GM19099 (cell line): Measurements from ENCODE around the gene CDC42BPB.

Source experiments
- POLR2A ChIP-seq: IDR thresholded peaks from 3 replicates; pipeline ENCODE4 v1.6.1; 2011; ENCODE audit warnings: low read depth; ENCODE audit not compliant: insufficient read length; ENCODE audit errors: extremely low read depth

The CDC42BPB gene

DNA sequence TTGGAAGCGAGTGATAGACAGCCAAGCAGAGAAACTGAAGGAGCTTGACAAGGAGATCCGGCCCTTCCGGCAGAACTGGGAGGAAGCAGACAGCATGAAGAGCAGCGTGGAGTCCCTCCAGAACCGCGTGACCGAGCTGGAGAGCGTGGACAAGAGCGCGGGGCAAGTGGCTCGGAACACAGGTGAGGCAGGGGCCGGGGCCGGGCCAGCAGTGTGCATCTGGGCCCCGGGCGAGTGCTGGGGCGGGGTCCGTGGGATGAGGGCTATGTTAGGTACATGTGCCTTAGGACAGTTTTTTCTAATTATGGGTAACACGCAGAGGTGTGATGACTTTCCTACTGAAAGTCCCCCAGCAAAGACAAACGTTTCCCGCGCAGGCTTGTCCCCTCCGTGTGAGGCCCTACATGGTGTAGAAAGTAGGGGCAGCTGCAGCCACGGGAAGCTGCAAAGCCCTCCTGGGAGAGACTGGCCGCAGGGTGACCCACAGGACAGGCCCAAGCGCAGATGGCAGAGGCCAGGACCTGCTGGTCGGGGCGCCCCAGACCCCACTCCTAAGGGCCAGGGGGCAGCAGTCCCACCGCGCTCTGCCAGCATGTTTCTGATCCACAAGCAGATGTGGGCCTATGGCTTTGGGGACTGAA lies 154.0 kb downstream of the CDC42BPB start:
- TF ChIP-seq POLR2A = no peak

DNA sequence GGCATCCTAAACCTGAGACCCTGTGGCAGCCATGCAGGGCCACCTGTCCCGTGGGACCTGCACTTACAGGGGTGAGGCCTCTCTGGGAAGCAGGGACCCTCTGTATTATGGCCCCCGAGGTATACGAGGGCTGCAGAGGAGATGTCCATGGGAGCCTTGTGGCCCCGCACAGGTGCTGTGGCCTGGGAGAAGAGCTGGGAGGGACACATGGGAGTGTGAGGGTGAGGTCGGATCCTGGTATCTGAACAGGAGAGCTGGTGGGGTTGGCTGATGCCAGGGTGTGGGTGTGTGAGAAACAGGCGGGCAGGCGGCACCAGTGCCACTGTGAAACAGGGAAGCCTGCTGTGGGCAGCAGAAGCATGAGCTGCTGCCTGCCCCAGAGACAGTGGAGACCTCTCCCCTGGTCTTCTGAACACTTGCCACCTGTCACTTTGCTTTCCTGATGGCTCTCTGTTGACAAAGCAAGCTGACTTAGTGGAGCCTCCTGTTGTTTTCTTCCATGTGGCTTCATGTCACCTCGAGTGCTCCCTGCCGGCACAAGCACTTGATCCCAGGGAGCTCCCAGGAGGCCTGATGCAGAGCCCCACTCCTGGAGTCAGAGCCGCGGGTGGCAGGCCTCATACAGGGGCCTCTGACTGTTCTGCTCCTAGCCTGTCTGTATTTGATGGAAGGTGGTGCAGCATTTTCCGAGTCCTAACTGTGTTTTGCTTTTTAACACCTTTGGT lies 154.7 kb downstream of the CDC42BPB start:
- no peak for TF ChIP-seq POLR2A

GRCh38 chr14:102902086-102902485 lies 155.3 kb downstream of the CDC42BPB start:
- TF ChIP-seq POLR2A = no peak

DNA sequence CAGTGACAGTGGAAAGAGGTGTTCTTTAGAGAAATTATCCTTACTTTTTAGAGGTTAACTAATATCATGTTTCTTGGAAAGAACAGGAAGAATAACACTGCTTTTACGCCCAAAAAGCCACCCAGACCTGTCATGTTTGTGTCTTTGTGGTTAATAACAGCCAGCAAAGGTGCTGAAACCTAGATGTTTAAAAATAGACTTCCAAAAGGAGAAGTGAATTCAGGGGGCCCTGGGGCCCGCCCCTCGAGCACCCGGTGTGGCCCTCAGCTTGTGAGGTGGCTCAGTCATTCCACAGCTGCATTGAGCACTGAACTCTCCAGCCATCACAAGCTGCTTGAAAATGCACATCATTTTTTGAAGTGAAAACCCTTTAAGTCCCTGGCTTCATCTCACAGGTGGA lies 155.7 kb downstream of the CDC42BPB start:
- peak; percentile 64 for TF ChIP-seq POLR2A

GRCh38 chr14:102900631-102901571 lies 156.4 kb downstream of the CDC42BPB start:
- no peak for TF ChIP-seq POLR2A

DNA sequence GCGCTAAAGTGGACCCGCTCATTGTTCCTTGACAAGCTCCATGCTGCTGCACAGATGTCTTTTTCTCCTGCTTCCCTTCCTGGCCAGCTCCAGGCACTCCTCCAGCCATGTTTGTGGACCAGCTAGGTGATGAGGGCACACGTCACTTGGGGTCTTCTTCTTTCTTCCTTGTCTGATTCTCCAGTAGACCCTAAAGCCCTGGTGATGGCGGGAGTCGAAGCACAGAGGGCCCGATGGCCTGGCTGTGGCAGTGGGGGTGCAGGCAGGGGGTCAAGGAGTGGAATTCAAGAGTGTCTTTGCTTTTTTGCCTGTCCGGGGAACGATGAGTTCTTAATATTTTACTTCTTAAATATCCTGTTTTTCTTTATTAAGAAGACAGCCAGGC lies 157.8 kb downstream of the CDC42BPB start:
- no peak for TF ChIP-seq POLR2A

DNA sequence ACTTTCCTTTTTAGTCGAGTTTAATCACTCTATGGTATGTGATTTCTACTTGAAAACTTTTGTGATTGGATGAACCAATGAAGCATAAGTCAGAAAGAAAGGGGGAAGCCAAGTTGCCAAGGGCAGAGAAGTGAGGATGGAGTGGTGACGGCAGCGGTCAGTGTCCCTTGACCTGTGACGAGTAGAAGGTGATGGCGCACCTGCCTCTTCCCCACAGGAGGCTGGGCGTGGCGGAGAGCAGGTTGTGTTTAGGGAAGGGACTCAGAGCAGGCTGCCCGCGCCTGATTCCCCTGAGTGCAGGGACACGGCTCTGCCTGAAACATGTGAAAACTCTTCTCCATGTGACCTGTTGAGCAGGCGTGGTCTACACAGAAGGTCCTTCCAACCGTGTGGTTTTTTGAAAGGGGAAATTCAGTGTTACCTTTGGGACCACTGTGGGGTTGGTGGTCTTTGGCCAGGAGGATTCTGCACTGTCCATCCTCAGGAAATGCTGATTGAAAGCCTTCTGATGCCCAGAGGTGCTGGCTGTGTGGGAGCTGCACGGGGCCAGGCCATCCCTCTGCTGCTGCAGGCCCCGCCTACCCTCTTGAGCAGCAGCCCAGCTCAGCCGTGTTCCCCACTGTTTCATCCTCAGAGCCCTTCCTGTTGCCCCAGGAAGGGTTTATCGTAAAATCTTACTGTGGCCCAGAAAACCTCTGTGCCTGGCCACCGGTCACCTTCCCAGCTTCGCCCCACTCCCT lies 158.4 kb downstream of the CDC42BPB start:
- TF ChIP-seq POLR2A = no peak

DNA sequence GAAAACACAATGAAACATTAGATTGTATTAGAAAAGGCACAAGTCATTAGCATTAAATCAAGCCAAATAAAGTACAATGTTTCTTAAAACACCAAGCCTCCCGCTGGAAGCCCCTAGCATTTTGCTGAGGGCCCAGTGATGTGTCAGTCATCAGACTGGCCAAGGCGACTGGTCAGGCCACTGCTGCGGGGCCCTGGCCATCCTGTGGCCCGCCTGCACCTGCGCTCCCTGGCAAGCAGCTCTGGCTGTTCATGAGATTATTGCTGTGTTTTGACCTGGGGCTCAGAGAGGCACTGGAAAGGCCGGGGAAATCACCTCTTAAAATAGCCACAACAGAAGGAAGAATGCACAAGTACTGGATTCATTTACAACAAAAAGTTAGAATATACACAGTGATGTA lies 159.1 kb downstream of the CDC42BPB start:
- no peak for TF ChIP-seq POLR2A

DNA sequence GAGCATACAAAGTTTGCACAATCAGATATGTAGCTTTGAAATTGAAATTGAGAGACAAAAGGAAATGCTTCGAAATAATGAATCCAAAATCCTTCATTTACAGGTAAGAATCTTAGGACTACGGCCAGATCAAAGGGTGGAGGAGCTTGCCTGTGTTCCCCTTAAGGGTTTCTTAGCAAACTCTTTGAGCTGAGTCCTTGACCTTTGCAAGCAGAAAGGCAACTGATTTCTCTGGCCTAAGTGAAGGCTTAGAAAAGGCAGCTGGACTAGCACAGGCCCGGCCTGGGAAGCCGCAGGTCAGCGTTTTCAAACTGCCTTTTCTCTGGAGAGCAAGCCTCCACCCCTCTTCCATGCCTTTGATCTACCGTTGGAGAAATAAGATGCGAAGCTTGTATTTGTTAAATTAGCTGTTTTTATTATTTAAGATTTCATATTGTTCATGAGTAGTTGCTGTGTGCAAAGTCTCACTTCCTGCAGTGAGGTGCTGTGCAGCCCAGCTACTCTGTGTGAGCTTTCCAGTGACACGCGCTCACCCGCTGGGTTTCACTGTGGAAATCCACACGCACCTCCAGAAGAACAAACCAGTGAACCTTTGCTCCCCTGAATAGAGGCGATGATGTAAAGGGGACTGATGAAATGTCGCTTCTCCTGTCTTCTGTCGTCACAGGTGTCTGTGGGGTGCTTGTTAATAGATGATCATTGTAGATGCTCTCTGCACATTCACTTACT lies 159.9 kb downstream of the CDC42BPB start:
- no peak for TF ChIP-seq POLR2A

DNA sequence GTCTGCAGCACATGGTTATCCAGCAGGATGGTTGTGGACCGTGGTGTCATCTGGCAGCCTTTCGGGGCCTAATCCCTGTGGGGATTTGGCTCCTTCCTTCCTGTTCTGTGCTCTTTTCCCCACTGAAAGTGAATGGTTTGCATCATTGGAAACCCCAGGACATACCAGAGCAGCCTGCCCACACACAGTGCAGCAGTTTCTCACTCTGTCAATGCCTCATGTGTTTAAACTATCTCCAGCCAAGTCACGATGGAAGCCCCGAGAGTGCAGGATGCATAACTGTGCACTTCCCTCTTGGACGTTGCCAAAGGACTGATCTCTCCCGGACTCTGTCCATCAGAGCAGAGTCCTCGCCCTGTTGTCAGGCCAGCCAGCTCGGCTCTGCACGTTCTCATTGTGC lies 163.9 kb downstream of the CDC42BPB start:
- TF ChIP-seq POLR2A = no peak

- no peak for TF ChIP-seq POLR2A
Observed at GRCh38 chr14:102892651-102893050, 164.7 kb downstream of the CDC42BPB start.

- TF ChIP-seq POLR2A = no peak
Observed at GRCh38 chr14:102891556-102891955, 165.8 kb downstream of the CDC42BPB start.

- no peak for TF ChIP-seq POLR2A
Observed at GRCh38 chr14:102891111-102891510, 166.2 kb downstream of the CDC42BPB start.

- no peak for TF ChIP-seq POLR2A
Observed at GRCh38 chr14:102889615-102890014, 167.7 kb downstream of the CDC42BPB start.
